Ramos (cell line): ENCODE results near the gene TNFAIP1.

ENCODE experiments used
- in situ Hi-C: fragments of 300-500 bp; cut with MboI; formaldehyde crosslinking; loops from one replicate; pipeline ENCODE4 v1.14.3; 2022; ENCODE audit warnings: low sequenced_read_pairs; ENCODE audit not compliant: unreplicated experiment

The TNFAIP1 gene

GRCh38 chr17:28368306-28368831 lies 32.8 kb downstream of the TNFAIP1 start:
- in situ Hi-C loops = loop anchor here (25.0 kb wide), 3 partner anchors 106 to 1056 kb away; no protein-coding TSS in a partner anchor

- in situ Hi-C loops = loop anchor here (25.0 kb wide), 3 partner anchors 107 to 1057 kb away; no protein-coding TSS in a partner anchor
Measured at GRCh38 chr17:28368915-28369683, 33.5 kb downstream of the TNFAIP1 start.

GRCh38 chr17:28369684-28370034 lies 34.1 kb downstream of the TNFAIP1 start:
- in situ Hi-C loops = loop anchor here (25.0 kb wide), 3 partner anchors 107 to 1057 kb away; no protein-coding TSS in a partner anchor

- in situ Hi-C loops = loop anchor here (25.0 kb wide), 3 partner anchors 108 to 1058 kb away; no protein-coding TSS in a partner anchor
Measured at GRCh38 chr17:28370035-28370743, 34.6 kb downstream of the TNFAIP1 start, which contains the start of gene VTN. Gene VTN, minus strand, starts transcription at chr17:28370307. Its CDS starts 104 bp downstream, at chr17:28370203.

- in situ Hi-C loops = loop anchor here (25.0 kb wide), 3 partner anchors 108 to 1058 kb away; no protein-coding TSS in a partner anchor
Measured at GRCh38 chr17:28370744-28371103, 35.2 kb downstream of the TNFAIP1 start.

GRCh38 chr17:28371245-28372202 lies 36.0 kb downstream of the TNFAIP1 start, which contains the start of gene SARM1:
Gene SARM1, plus strand, starts transcription at chr17:28371694. Its CDS starts 339 bp downstream, at chr17:28372033.
- in situ Hi-C loops = loop anchor here (25.0 kb wide), 3 partner anchors 109 to 1059 kb away; no protein-coding TSS in a partner anchor

- in situ Hi-C loops = loop anchor here (25.0 kb wide), 3 partner anchors 110 to 1060 kb away; no protein-coding TSS in a partner anchor
Measured at GRCh38 chr17:28372203-28372944, 36.8 kb downstream of the TNFAIP1 start.

GRCh38 chr17:28372945-28373274 lies 37.3 kb downstream of the TNFAIP1 start:
- in situ Hi-C loops = loop anchor here (25.0 kb wide), 3 partner anchors 111 to 1061 kb away; no protein-coding TSS in a partner anchor

GRCh38 chr17:28379814-28380801 lies 44.5 kb downstream of the TNFAIP1 start:
- in situ Hi-C loops = loop anchor here (25.0 kb wide), 1 partner anchor 468 kb away; no protein-coding TSS in a partner anchor

- in situ Hi-C loops = loop anchor here (25.0 kb wide), 1 partner anchor 469 kb away; no protein-coding TSS in a partner anchor
Measured at GRCh38 chr17:28381141-28381825, 45.7 kb downstream of the TNFAIP1 start.

GRCh38 chr17:28384281-28385036 lies 48.9 kb downstream of the TNFAIP1 start:
- in situ Hi-C loops = loop anchor here (25.0 kb wide), 1 partner anchor 472 kb away; no protein-coding TSS in a partner anchor

GRCh38 chr17:28385037-28385400 lies 49.5 kb downstream of the TNFAIP1 start:
- in situ Hi-C loops = loop anchor here (25.0 kb wide), 1 partner anchor 473 kb away; no protein-coding TSS in a partner anchor

GRCh38 chr17:28385406-28385805 lies 49.8 kb downstream of the TNFAIP1 start:
- in situ Hi-C loops = loop anchor here (25.0 kb wide), 1 partner anchor 473 kb away; no protein-coding TSS in a partner anchor

GRCh38 chr17:28386391-28386790 lies 50.8 kb downstream of the TNFAIP1 start:
- in situ Hi-C loops = loop anchor here (25.0 kb wide), 1 partner anchor 474 kb away; no protein-coding TSS in a partner anchor

- in situ Hi-C loops = loop anchor here (25.0 kb wide), 1 partner anchor 476 kb away; no protein-coding TSS in a partner anchor
Measured at GRCh38 chr17:28388106-28388505, 52.5 kb downstream of the TNFAIP1 start.

- in situ Hi-C loops = loop anchor here (25.0 kb wide), 1 partner anchor 478 kb away; no protein-coding TSS in a partner anchor
Measured at GRCh38 chr17:28390141-28390540, 54.6 kb downstream of the TNFAIP1 start.
